GM13977 (cell line): ENCODE data around the gene GALNT1.
A peak's percentile ranks its signal among the peaks of the same experiment; 100 is the strongest.
"Not testable (repeated sequence)": the region's sequence is repeated elsewhere in the genome, so short reads cannot be mapped to it uniquely, and the experiment has no call there.

Experiments used
- DNase-seq: peaks from one replicate; pipeline ENCODE4 v3.0.0; 2012; ENCODE audit warnings: low spot score
- CTCF ChIP-seq: IDR thresholded peaks from 2 replicates; pipeline ENCODE4 v1.5.1; 2012; ENCODE audit warnings: mild to moderate bottlenecking, control low read depth; ENCODE audit not compliant: insufficient read depth; ENCODE audit errors: extremely low read depth, missing control alignments
- in situ Hi-C: fragments of 300-500 bp; cut with MboI; formaldehyde crosslinking; loops from one replicate; pipeline ENCODE4 v1.12.0; 2022; ENCODE audit warnings: low sequenced_read_pairs, low pct_unique_long_range_greater_than_20kb, mixed read lengths, inconsistent platforms; ENCODE audit not compliant: unreplicated experiment

Gene GALNT1

GRCh38 chr18:35572644-35573043, 8.9 kb upstream of the GALNT1 start:
- no peak for DNase-seq
- in situ Hi-C loops, result no loop called here
- TF ChIP-seq CTCF, result no peak

- peak; percentile 20 for DNase-seq
- no peak for TF ChIP-seq CTCF
- in situ Hi-C loops, result no loop called here
These were observed 8.0 kb upstream of the GALNT1 start for GRCh38 chr18:35573531-35573930.

GRCh38 chr18:35576240-35576845, 5.2 kb upstream of the GALNT1 start:
- in situ Hi-C loops, DNase-seq: not testable (repeated sequence)

- in situ Hi-C loops, result no loop called here
- peak; percentile 61 for DNase-seq
- no peak for TF ChIP-seq CTCF
These were observed 4.3 kb upstream of the GALNT1 start for GRCh38 chr18:35577045-35577848.

GRCh38 chr18:35578481-35578880, 3.1 kb upstream of the GALNT1 start:
- no peak for DNase-seq
- no peak for TF ChIP-seq CTCF
- in situ Hi-C loops, result no loop called here

- in situ Hi-C loops, result no loop called here
- TF ChIP-seq CTCF, result no peak
- DNase-seq, result no peak
These were observed 2.6 kb upstream of the GALNT1 start for GRCh38 chr18:35578936-35579335.

GRCh38 chr18:35580701-35581539, 620 bp upstream of the GALNT1 start:
- in situ Hi-C loops, result no loop called here
- no peak for TF ChIP-seq CTCF
- DNase-seq, result peak; percentile 78
